ENCODE measurements around the gene MVB12A.

MVB12A gene

GRCh38 chr19:17441241-17442021 is 21.6 kb downstream of the MVB12A start:
- peak; percentile 66 for DNase-seq (ENCODE audit: low read depth)
- TF ChIP-seq CTCF (conservative IDR thresholded peaks at IDR 0.05; ENCODE audit: control insufficient read depth, insufficient read depth, low read depth, low read length), result peak; percentile 59

GRCh38 chr19:17445526-17446165 is 25.8 kb downstream of the MVB12A start:
- no peak overlapping the region for H3K4me3 ChIP-seq (ENCODE audit: control insufficient read depth, low read depth, low read length)
- no peak for TF ChIP-seq CTCF (conservative IDR thresholded peaks at IDR 0.05; ENCODE audit: control insufficient read depth, insufficient read depth, low read depth, low read length)
- no peak for DNase-seq (ENCODE audit: low read depth)

More at GRCh38 chr19:17441241-17442021, 21.6 kb downstream of the MVB12A start:
- H3K4me3 ChIP-seq (ENCODE audit: control insufficient read depth, low read depth, low read length), result no peak overlapping the region

- no peak overlapping the region for H3K4me3 ChIP-seq (ENCODE audit: control insufficient read depth, low read depth, low read length)
- no peak for DNase-seq (ENCODE audit: low read depth)
Observed at GRCh38 chr19:17447704-17448130, 27.9 kb downstream of the MVB12A start.

GRCh38 chr19:17448131-17448967 is 28.5 kb downstream of the MVB12A start, which contains the start of gene TMEM221:
Gene TMEM221, minus strand, starts transcription at chr19:17448668. Its CDS starts 206 bp downstream, at chr19:17448462.
- DNase-seq (ENCODE audit: low read depth), result no peak
- peak; percentile 35 for TF ChIP-seq CTCF (conservative IDR thresholded peaks at IDR 0.05; ENCODE audit: control insufficient read depth, insufficient read depth, low read depth, low read length)
- H3K4me3 ChIP-seq (ENCODE audit: control insufficient read depth, low read depth, low read length), result peak within 1 kb of the TSS; percentile 4

More at GRCh38 chr19:17447704-17448130, 27.9 kb downstream of the MVB12A start:
- no peak for TF ChIP-seq CTCF (conservative IDR thresholded peaks at IDR 0.05; ENCODE audit: control insufficient read depth, insufficient read depth, low read depth, low read length)

GRCh38 chr19:17450264-17451075 is 30.6 kb downstream of the MVB12A start:
- DNase-seq (ENCODE audit: low read depth), result no peak
- TF ChIP-seq CTCF (conservative IDR thresholded peaks at IDR 0.05; ENCODE audit: control insufficient read depth, insufficient read depth, low read depth, low read length), result no peak

GRCh38 chr19:17451820-17452219 is 32.0 kb downstream of the MVB12A start:
- TF ChIP-seq CTCF (conservative IDR thresholded peaks at IDR 0.05; ENCODE audit: control insufficient read depth, insufficient read depth, low read depth, low read length), result no peak
- no peak overlapping the region for H3K4me3 ChIP-seq (ENCODE audit: control insufficient read depth, low read depth, low read length)
- no peak for DNase-seq (ENCODE audit: low read depth)

More at GRCh38 chr19:17450264-17451075, 30.6 kb downstream of the MVB12A start:
- no peak overlapping the region for H3K4me3 ChIP-seq (ENCODE audit: control insufficient read depth, low read depth, low read length)

All from fibroblast of mammary gland (primary cell).